ENCODE results near the gene NPAS2. TPM values are rescaled to one million over a fixed set of nuclear protein-coding genes. Genes with fewer than 3 reads are reported as not detected.
A peak's percentile ranks its signal among the peaks of the same experiment; 100 is the strongest.

NPAS2 gene
- total and polyA plus RNA-seq, 2 donors, result 3.0 to 5.4 TPM

DNA sequence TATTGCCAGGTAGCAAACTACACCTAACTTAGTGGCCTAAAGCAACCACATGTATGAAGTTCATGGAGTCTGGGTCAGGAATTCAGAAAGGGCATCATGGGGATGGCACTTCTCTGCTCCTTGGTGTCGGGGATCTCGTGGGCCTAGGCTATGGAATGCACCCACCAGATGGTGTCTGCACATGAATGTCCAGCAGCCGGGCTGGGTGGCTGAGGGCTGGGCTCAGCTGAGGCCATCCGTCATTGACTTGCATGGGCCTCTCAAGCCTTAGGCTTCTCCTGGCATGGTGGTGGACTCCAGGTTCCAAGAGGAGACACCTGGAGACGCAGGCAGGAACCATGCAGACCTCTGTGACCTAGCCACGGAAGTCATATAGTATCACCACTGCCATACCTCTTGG is 156.1 kb downstream of the NPAS2 start:
- H3K4me1 ChIP-seq (ENCODE audit: control insufficient read depth in 2 of 2, insufficient read depth in 2 of 2, low read length in 2 of 2), result peaks cover 0 to 16% of the 10 kb centered on the region in 2 donors

GRCh38 chr2:100976645-100977391 is 156.9 kb downstream of the NPAS2 start:
- Histone ChIP-seq H3K4me3 (ENCODE audit: low read length in 2 of 2) (no peak overlapping the region), H3K4me1 (ENCODE audit: control insufficient read depth in 2 of 2, insufficient read depth in 2 of 2, low read length in 2 of 2) (peaks cover 0 to 20% of the 10 kb centered on the region in 2 donors), H3K27me3 (ENCODE audit: control insufficient read depth in 2 of 2, insufficient read depth in 1 of 2, low read length in 1 of 2) (peaks cover 0 to 4% of the 10 kb centered on the region in 2 donors), H3K27ac (ENCODE audit: low read depth in 1 of 2, low read length in 1 of 2) (no peak overlapping the region), H3K9me3 (ENCODE audit: control insufficient read depth in 2 of 2, insufficient read depth in 1 of 2, low read length in 1 of 2) (no peaks in the 10 kb centered on the region), H3K36me3 (ENCODE audit: control insufficient read depth in 2 of 2, insufficient read depth in 2 of 2, low read length in 1 of 2) (no peaks in the 10 kb centered on the region)
- peak in 1 of 9 donors; percentile 27 for DNase-seq (ENCODE audit: low read depth in 6 of 9, low spot score in 9 of 9)
- WGBS, result 89% methylated on average over 19 of the region's 19 CpGs

More for the DNA sequence above, 156.1 kb downstream of the NPAS2 start:
- H3K36me3 ChIP-seq (ENCODE audit: control insufficient read depth in 2 of 2, insufficient read depth in 2 of 2, low read length in 1 of 2), result no peaks in the 10 kb centered on the region
- peaks cover 0 to 4% of the 10 kb centered on the region in 2 donors for H3K27me3 ChIP-seq (ENCODE audit: control insufficient read depth in 2 of 2, insufficient read depth in 1 of 2, low read length in 1 of 2)
- DNase-seq (ENCODE audit: low read depth in 6 of 9, low spot score in 9 of 9), result no peak
- no peaks in the 10 kb centered on the region for H3K9me3 ChIP-seq (ENCODE audit: control insufficient read depth in 2 of 2, insufficient read depth in 1 of 2, low read length in 1 of 2)
- 97% methylated on average over 6 of the region's 6 CpGs for WGBS
- no peak overlapping the region for H3K27ac ChIP-seq (ENCODE audit: low read depth in 1 of 2, low read length in 1 of 2)
- no peak overlapping the region for H3K4me3 ChIP-seq (ENCODE audit: low read length in 2 of 2)

- no peak overlapping the region for H3K27ac ChIP-seq (ENCODE audit: low read depth in 1 of 2, low read length in 1 of 2)
- no peaks in the 10 kb centered on the region for H3K9me3 ChIP-seq (ENCODE audit: control insufficient read depth in 2 of 2, insufficient read depth in 1 of 2, low read length in 1 of 2)
- H3K36me3 ChIP-seq (ENCODE audit: control insufficient read depth in 2 of 2, insufficient read depth in 2 of 2, low read length in 1 of 2), result no peaks in the 10 kb centered on the region
- H3K4me1 ChIP-seq (ENCODE audit: control insufficient read depth in 2 of 2, insufficient read depth in 2 of 2, low read length in 2 of 2), result peaks cover 0 to 21% of the 10 kb centered on the region in 2 donors
- no peak overlapping the region for H3K4me3 ChIP-seq (ENCODE audit: low read length in 2 of 2)
- 92% methylated on average over 12 of the region's 12 CpGs for WGBS
- peaks cover 0 to 4% of the 10 kb centered on the region in 2 donors for H3K27me3 ChIP-seq (ENCODE audit: control insufficient read depth in 2 of 2, insufficient read depth in 1 of 2, low read length in 1 of 2)
- DNase-seq (ENCODE audit: low read depth in 6 of 9, low spot score in 9 of 9), result no peak
These were observed 157.6 kb downstream of the NPAS2 start for GRCh38 chr2:100977511-100977910.

- no peak for DNase-seq (ENCODE audit: low read depth in 6 of 9, low spot score in 9 of 9)
- Histone ChIP-seq H3K9me3 (ENCODE audit: control insufficient read depth in 2 of 2, insufficient read depth in 1 of 2, low read length in 1 of 2) (no peaks in the 10 kb centered on the region), H3K36me3 (ENCODE audit: control insufficient read depth in 2 of 2, insufficient read depth in 2 of 2, low read length in 1 of 2) (no peaks in the 10 kb centered on the region), H3K4me3 (ENCODE audit: low read length in 2 of 2) (no peak overlapping the region), H3K27ac (ENCODE audit: low read depth in 1 of 2, low read length in 1 of 2) (no peak overlapping the region), H3K27me3 (ENCODE audit: control insufficient read depth in 2 of 2, insufficient read depth in 1 of 2, low read length in 1 of 2) (peaks cover 0 to 4% of the 10 kb centered on the region in 2 donors), H3K4me1 (ENCODE audit: control insufficient read depth in 2 of 2, insufficient read depth in 2 of 2, low read length in 2 of 2) (peaks cover 0 to 27% of the 10 kb centered on the region in 2 donors)
- WGBS, result 84% methylated on average over 16 of the region's 16 CpGs
These were observed 158.7 kb downstream of the NPAS2 start for GRCh38 chr2:100978582-100979191.

GRCh38 chr2:100980046-100980445 is 160.1 kb downstream of the NPAS2 start:
- H3K27me3 ChIP-seq (ENCODE audit: control insufficient read depth in 2 of 2, insufficient read depth in 1 of 2, low read length in 1 of 2), result peaks cover 0 to 2% of the 10 kb centered on the region in 2 donors
- no peaks in the 10 kb centered on the region for H3K9me3 ChIP-seq (ENCODE audit: control insufficient read depth in 2 of 2, insufficient read depth in 1 of 2, low read length in 1 of 2)
- no peak overlapping the region for H3K4me3 ChIP-seq (ENCODE audit: low read length in 2 of 2)
- H3K4me1 ChIP-seq (ENCODE audit: control insufficient read depth in 2 of 2, insufficient read depth in 2 of 2, low read length in 2 of 2), result peaks cover 0 to 30% of the 10 kb centered on the region in 2 donors
- H3K36me3 ChIP-seq (ENCODE audit: control insufficient read depth in 2 of 2, insufficient read depth in 2 of 2, low read length in 1 of 2), result no peaks in the 10 kb centered on the region
- H3K27ac ChIP-seq (ENCODE audit: low read depth in 1 of 2, low read length in 1 of 2), result no peak overlapping the region
- 93% methylated on average over 12 of the region's 12 CpGs for WGBS
- DNase-seq (ENCODE audit: low read depth in 6 of 9, low spot score in 9 of 9), result no peak

DNA sequence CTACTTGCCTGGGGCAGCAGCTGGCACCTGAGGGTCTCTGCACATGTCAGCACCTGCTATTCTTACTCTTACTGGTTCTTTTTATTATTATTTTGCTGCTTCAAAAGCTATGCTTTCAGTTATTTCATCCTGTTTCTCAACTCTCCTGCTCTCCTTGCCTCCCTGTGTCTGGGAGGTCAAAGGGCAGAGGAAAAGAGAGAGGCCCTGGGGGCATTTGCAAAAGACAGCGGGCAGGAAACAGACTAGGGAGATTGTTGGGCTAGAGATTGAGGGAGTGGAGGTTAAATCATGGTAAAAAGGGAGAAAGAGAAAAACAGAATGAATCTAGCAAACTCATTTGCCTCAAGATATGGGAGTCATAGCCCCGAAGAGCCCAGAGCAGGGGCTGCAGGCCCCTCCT is 161.1 kb downstream of the NPAS2 start:
- H3K4me3 ChIP-seq (ENCODE audit: low read length in 2 of 2), result no peak overlapping the region
- H3K9me3 ChIP-seq (ENCODE audit: control insufficient read depth in 2 of 2, insufficient read depth in 1 of 2, low read length in 1 of 2), result no peaks in the 10 kb centered on the region
- 86% methylated on average over 2 of the region's 2 CpGs for WGBS
- no peak overlapping the region for H3K27ac ChIP-seq (ENCODE audit: low read depth in 1 of 2, low read length in 1 of 2)
- no peak for DNase-seq (ENCODE audit: low read depth in 6 of 9, low spot score in 9 of 9)
- H3K36me3 ChIP-seq (ENCODE audit: control insufficient read depth in 2 of 2, insufficient read depth in 2 of 2, low read length in 1 of 2), result no peaks in the 10 kb centered on the region
- peaks cover under 1 to 2% of the 10 kb centered on the region in 2 donors for H3K27me3 ChIP-seq (ENCODE audit: control insufficient read depth in 2 of 2, insufficient read depth in 1 of 2, low read length in 1 of 2)
- peaks cover 0 to 30% of the 10 kb centered on the region in 2 donors for H3K4me1 ChIP-seq (ENCODE audit: control insufficient read depth in 2 of 2, insufficient read depth in 2 of 2, low read length in 2 of 2)

DNA sequence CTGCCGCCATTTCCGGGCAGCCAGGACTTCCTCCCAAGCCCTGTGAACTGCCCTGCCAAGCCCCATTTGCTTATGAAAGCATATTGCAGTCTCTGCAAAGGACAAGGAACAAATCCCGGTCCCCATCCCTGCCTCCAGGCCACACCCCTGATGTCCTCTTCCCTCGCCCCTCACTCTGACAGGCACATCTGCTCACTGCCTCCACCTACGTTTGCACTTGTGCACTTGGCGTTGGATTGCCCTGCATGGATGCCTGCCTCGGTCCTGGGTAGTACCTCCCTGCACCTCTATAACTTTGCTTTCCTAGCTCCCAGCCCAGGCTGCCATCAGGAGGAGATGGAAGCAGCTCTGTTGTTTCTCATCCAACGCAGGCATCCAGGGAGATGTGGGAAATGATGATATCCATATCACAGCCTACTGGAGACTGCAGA is 162.5 kb downstream of the NPAS2 start:
- H3K36me3 ChIP-seq (ENCODE audit: control insufficient read depth in 2 of 2, insufficient read depth in 2 of 2, low read length in 1 of 2), result no peaks in the 10 kb centered on the region
- 92% methylated on average over 8 of the region's 8 CpGs for WGBS
- peaks cover 0 to 17% of the 10 kb centered on the region in 2 donors for H3K4me1 ChIP-seq (ENCODE audit: control insufficient read depth in 2 of 2, insufficient read depth in 2 of 2, low read length in 2 of 2)
- no peak for DNase-seq (ENCODE audit: low read depth in 6 of 9, low spot score in 9 of 9)
- H3K27ac ChIP-seq (ENCODE audit: low read depth in 1 of 2, low read length in 1 of 2), result no peak overlapping the region
- H3K4me3 ChIP-seq (ENCODE audit: low read length in 2 of 2), result no peak overlapping the region
- H3K27me3 ChIP-seq (ENCODE audit: control insufficient read depth in 2 of 2, insufficient read depth in 1 of 2, low read length in 1 of 2), result peaks cover 2 to 4% of the 10 kb centered on the region in 2 donors
- no peaks in the 10 kb centered on the region for H3K9me3 ChIP-seq (ENCODE audit: control insufficient read depth in 2 of 2, insufficient read depth in 1 of 2, low read length in 1 of 2)

- H3K27ac ChIP-seq (ENCODE audit: low read depth in 1 of 2, low read length in 1 of 2), result no peak overlapping the region
- H3K27me3 ChIP-seq (ENCODE audit: control insufficient read depth in 2 of 2, insufficient read depth in 1 of 2, low read length in 1 of 2), result peaks cover 2 to 4% of the 10 kb centered on the region in 2 donors
- no peak overlapping the region for H3K4me3 ChIP-seq (ENCODE audit: low read length in 2 of 2)
- no peaks in the 10 kb centered on the region for H3K9me3 ChIP-seq (ENCODE audit: control insufficient read depth in 2 of 2, insufficient read depth in 1 of 2, low read length in 1 of 2)
- 95% methylated on average over 12 of the region's 12 CpGs for WGBS
- no peak for DNase-seq (ENCODE audit: low read depth in 6 of 9, low spot score in 9 of 9)
- H3K36me3 ChIP-seq (ENCODE audit: control insufficient read depth in 2 of 2, insufficient read depth in 2 of 2, low read length in 1 of 2), result peaks cover 0 to 2% of the 10 kb centered on the region in 2 donors
- H3K4me1 ChIP-seq (ENCODE audit: control insufficient read depth in 2 of 2, insufficient read depth in 2 of 2, low read length in 2 of 2), result peaks cover 0 to 16% of the 10 kb centered on the region in 2 donors
These were observed 163.3 kb downstream of the NPAS2 start for GRCh38 chr2:100983201-100983600.

DNA sequence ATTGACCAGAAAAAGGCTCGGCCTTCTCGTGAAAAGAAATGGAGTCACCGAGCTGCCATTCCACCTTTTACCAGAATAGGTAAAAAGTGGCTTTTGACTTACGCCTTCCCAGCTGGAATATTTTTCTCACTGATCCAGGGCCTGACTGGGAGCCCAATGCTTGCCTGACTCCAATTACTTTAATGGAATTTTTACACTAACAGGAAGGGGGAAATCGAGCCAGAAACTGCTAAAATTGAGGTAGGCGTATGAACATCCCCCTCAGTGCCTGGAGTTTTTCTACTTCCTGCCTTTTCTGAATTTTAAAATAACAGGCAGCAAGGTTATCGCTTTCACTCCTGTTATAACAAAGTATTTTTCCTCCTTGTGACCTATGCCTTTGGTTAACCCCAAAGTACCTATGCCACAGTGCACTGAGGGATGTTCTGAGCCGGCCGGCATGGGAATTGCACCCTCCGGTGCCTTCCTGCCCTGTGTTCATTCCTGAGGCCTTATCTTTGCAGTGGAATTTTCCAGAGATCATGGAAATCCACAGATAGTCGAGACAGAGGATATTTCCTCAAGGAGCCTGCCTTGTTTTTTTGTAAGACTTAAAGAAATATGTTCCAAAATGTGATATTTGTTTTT is 163.9 kb downstream of the NPAS2 start:
- 91% methylated on average over 11 of the region's 11 CpGs for WGBS
- H3K27me3 ChIP-seq (ENCODE audit: control insufficient read depth in 2 of 2, insufficient read depth in 1 of 2, low read length in 1 of 2), result peaks cover under 1 to 4% of the 10 kb centered on the region in 2 donors
- peaks cover 0 to 14% of the 10 kb centered on the region in 2 donors for H3K4me1 ChIP-seq (ENCODE audit: control insufficient read depth in 2 of 2, insufficient read depth in 2 of 2, low read length in 2 of 2)
- no peak overlapping the region for H3K4me3 ChIP-seq (ENCODE audit: low read length in 2 of 2)
- H3K36me3 ChIP-seq (ENCODE audit: control insufficient read depth in 2 of 2, insufficient read depth in 2 of 2, low read length in 1 of 2), result peaks cover 0 to 2% of the 10 kb centered on the region in 2 donors
- DNase-seq (ENCODE audit: low read depth in 6 of 9, low spot score in 9 of 9), result no peak
- H3K9me3 ChIP-seq (ENCODE audit: control insufficient read depth in 2 of 2, insufficient read depth in 1 of 2, low read length in 1 of 2), result no peaks in the 10 kb centered on the region
- H3K27ac ChIP-seq (ENCODE audit: low read depth in 1 of 2, low read length in 1 of 2), result no peak overlapping the region
